HL-60 (cell line): ENCODE data around the gene PACRG.

Source experiments
- DNase-seq, 2 experiments: peaks; one replicate each; pipeline ENCODE4 v3.0.0-alpha.2; 2010 to 2020; ENCODE audit warnings: low read depth in 1 of 2, low spot score in 1 of 2
- H3K27ac ChIP-seq: fragments of 250-450 bp; sonication (Bioruptor Pico); replicated peaks from 2 replicates; pipeline ENCODE4 v1.5.1; 2020; ENCODE audit warnings: mild to moderate bottlenecking, moderate library complexity
- H3K27me3 ChIP-seq: fragments of 250-450 bp; sonication (Bioruptor Pico); 2 replicates; pipeline ENCODE4 v1.5.1; 2021; ENCODE audit warnings: mild to moderate bottlenecking, moderate library complexity; ENCODE audit not compliant: insufficient read depth, poor library complexity, severe bottlenecking
- H3K4me3 ChIP-seq: replicated peaks from 2 replicates; pipeline ENCODE4 v1.5.1; 2011; ENCODE audit warnings: mild to moderate bottlenecking, control low read depth, low read length; ENCODE audit not compliant: insufficient read depth
- CTCF ChIP-seq: IDR thresholded peaks from one replicate; pipeline ENCODE4 v1.5.1; 2011; ENCODE audit warnings: low read length, control low read depth, inconsistent platforms; ENCODE audit not compliant: insufficient read depth
- GABPA ChIP-seq: IDR thresholded peaks from 2 replicates; pipeline ENCODE4 v1.6.1; 2012; ENCODE audit warnings: low read depth
- POLR2AphosphoS5 ChIP-seq: IDR thresholded peaks from 2 replicates; pipeline ENCODE4 v1.6.1; 2012; ENCODE audit warnings: low read depth
- REST ChIP-seq: IDR thresholded peaks from 2 replicates; pipeline ENCODE4 v1.6.1; 2012; ENCODE audit warnings: low read depth; ENCODE audit not compliant: insufficient replicate concordance
- SPI1 ChIP-seq: IDR thresholded peaks from 2 replicates; pipeline ENCODE4 v1.6.1; 2012; ENCODE audit warnings: low read depth, mild to moderate bottlenecking, borderline replicate concordance

PACRG gene

DNA sequence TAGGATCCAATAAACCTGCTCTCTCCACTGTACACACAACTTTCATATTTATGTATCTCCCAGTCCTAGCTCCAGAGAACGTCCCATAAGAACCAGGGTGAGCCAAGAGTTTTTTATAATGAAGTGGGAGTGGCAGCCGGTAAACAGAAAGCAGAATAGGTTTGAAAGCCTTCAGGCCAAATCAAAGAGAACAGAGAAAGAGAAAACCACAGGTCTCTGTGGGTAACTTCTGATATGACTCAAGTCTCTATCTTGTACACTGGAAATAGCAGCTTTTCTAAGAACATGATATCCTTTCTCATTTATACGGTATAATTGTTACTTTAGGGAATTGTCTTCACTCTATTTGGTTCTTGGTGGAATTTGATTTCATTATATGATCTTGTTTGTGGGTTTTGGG lies 273.6 kb downstream of the PACRG start:
- no peak overlapping the region for H3K27ac ChIP-seq
- no peak for DNase-seq

GRCh38 chr6:163008186-163008585 lies 280.4 kb downstream of the PACRG start:
- DNase-seq, result no peak
- Histone ChIP-seq H3K4me3 (no peak overlapping the region), H3K27ac (no peak overlapping the region), H3K27me3 (no peaks in the 10 kb centered on the region)
- TF ChIP-seq CTCF (no peak), SPI1 (no peak), GABPA (no peak), POLR2AphosphoS5 (no peak), REST (no peak)

More for the DNA sequence above, 273.6 kb downstream of the PACRG start:
- no peak for TF ChIP-seq CTCF
- TF ChIP-seq GABPA, result no peak
- no peak for TF ChIP-seq POLR2AphosphoS5
- TF ChIP-seq SPI1, result no peak
- no peak for TF ChIP-seq REST
- Histone ChIP-seq H3K4me3 (no peak overlapping the region), H3K27me3 (no peaks in the 10 kb centered on the region)

- TF ChIP-seq SPI1, result no peak
- TF ChIP-seq REST, result no peak
- no peak for TF ChIP-seq GABPA
- no peak for TF ChIP-seq POLR2AphosphoS5
- no peak for TF ChIP-seq CTCF
- DNase-seq, result no peak
- Histone ChIP-seq H3K27ac (no peak overlapping the region), H3K27me3 (no peaks in the 10 kb centered on the region), H3K4me3 (no peak overlapping the region)
Measured at GRCh38 chr6:163008626-163009025, 280.9 kb downstream of the PACRG start.
